ENCODE data around the gene CMTM4.
"Not testable (repeated sequence)": the region's sequence is repeated elsewhere in the genome, so short reads cannot be mapped to it uniquely, and the experiment has no call there.

Gene CMTM4

DNA sequence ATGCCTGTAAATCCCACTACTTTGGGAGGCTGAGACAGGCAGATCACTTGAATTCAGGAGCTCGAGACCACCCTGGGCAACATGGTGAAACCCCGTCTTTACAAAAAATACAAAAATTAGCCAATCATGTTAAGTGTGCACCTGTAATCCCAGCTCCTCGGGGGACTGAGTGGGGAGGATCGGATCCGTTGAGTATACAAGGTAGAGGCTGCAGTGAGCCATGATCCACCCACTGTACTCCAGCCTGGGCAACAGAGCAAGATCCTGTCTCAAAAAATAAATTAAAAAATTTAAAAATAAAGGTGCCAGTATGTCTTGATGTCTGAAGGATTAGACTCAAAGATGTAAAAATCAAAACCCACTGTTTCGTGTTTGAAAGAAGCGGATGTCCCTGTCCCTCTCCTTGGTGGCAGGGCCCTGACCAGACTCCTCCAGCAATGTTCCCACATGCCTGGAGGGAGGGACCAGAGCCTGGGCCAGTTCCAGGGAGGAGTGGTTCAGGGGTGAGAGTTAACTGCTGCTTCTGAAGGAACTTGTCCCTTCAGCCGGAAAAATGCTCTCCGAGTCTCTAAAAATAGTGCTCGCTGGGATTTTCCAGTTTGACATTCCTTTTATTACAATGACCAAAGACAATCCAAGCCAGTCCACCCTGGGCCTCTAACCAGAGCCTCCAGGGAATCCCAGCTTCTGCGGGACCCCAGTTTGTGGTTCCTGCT is 9.4 kb upstream of the CMTM4 start:
- DNase-seq (ENCODE audit: low read depth in 2 of 2), result no peak

GRCh38 chr16:66703406-66704215 is 7.1 kb upstream of the CMTM4 start:
- no peak for DNase-seq (ENCODE audit: low read depth in 2 of 2)

- DNase-seq (ENCODE audit: low read depth in 2 of 2), result no peak
Observed at GRCh38 chr16:66701516-66701915, 5.0 kb upstream of the CMTM4 start.

DNA sequence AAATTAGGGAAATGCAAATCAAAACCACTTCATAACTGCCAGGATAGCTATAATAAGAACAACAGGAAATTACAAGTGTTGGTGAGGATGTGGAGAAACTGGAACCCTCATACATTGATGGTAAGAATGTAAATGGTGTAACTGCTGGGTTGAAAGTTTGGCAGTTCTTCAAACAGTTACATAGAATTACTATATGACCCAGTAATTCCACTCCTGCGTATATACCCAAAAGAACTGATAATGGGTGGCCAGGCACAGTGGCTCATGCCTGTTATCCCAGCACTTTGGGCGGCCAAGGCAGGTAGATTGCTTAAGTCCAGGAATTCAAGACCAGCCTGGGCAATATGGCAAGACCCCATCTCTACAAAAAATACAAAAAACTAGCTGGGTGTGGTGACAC is 4.5 kb upstream of the CMTM4 start:
- no peak for DNase-seq (ENCODE audit: low read depth in 2 of 2)

- DNase-seq (ENCODE audit: low read depth in 2 of 2), result no peak
Observed at GRCh38 chr16:66699898-66700297, 3.4 kb upstream of the CMTM4 start.

GRCh38 chr16:66698046-66698445 is 1.5 kb upstream of the CMTM4 start:
- no peak for DNase-seq (ENCODE audit: low read depth in 2 of 2)

DNA sequence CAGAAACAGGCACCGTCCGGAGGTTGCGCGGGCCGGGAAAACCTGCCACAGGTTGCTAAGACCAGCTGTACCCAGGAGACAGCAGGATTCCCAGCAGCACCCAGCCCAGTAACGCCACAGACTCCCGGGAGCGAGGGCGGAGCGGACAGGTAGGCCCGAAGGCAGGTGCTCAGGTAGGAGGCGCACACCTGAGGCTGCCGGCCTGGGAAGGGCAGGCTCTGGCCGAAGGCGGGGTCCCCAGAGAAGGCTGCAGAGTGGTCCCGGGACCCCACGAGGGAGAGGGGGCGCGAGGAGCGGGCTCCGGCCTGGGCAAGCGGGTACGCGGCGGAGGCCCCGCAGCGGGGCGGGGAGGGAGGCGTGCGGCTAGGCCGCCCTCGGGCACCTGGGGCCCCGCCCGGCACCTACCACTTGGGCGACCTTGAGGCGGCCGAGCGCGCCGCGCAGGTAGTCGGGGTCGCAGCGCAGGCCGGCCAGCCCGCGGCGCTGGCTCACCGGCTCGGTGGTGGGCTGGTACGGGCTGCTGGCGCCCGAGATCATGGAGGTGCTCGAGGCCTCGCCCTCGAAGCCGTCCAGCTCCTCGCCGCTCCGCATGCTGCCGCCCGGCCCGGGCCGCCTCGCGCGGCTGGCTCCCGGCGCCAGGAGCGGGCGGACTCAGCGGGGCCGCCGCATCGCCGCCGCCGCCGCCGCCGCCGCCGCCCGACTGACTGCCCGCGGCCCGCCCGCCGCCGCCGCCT is 441 bp downstream of the CMTM4 start:
- no peak for DNase-seq (ENCODE audit: low read depth in 2 of 2)

DNA sequence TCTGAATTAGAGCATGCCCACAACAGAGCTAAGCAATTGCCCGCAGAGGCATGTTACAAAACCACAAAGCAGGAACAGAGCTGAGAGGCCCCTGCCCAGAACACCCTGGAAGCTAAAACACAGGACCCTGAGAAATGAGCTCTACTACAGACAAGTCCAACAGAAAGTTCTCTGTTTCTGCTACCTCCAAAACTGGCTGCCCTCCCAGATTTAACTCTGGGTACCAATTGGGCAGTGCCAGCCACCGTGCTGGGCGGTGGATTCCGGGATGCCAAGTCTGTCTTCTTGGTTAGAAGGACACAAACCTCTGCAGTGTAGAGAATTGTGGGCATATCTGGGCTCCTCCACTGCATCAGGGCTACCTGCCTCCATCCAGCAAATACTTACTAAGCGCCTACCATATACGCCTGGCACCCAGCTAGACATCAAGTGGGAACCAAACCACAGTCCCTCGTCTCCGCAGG is 1.0 kb downstream of the CMTM4 start:
- DNase-seq (ENCODE audit: low read depth in 2 of 2), result no peak

GRCh38 chr16:66693149-66693548 is 3.4 kb downstream of the CMTM4 start:
- DNase-seq (ENCODE audit: low read depth in 2 of 2), result no peak

DNA sequence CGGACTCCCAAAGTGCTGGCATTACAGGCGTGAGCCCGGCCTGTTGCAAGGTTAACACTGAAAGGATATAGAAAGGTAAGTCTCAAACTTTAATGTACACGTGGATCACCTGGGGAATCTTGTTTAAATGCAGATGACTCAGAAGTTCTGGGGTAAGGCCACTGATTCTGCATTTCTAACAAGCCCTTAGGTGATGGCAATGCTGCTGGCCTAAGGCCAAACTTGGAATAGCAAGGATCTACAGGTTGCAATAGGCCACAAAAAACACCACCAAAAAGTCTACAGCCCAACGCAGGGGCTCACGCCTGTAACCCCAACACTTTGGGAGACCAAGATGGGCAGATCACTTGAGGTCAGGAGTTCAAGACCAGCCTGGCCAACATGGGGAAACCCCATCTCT is 4.2 kb downstream of the CMTM4 start:
- no peak for DNase-seq (ENCODE audit: low read depth in 2 of 2)

DNA sequence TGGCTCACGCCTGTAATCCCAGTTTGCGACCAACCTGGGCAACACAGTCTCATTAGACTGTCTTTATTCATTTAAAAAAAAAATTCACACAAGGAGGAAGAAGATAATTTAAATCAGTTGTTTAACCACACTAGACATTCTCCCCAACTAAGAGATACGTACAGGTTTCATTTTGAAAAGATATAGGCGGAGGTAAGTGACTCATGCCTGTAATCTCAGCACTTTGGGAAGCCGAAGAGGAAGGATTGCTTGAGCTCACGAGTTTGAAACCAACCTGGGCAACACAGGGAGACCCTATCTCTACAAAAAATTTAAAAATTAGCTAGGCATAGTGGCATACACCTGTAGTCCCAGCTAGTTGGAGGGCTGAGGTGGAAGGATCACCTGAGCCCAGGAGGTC is 5.3 kb downstream of the CMTM4 start:
- no peak for DNase-seq (ENCODE audit: low read depth in 2 of 2)

GRCh38 chr16:66690106-66690847 is 6.3 kb downstream of the CMTM4 start:
- no peak for DNase-seq (ENCODE audit: low read depth in 2 of 2)

DNA sequence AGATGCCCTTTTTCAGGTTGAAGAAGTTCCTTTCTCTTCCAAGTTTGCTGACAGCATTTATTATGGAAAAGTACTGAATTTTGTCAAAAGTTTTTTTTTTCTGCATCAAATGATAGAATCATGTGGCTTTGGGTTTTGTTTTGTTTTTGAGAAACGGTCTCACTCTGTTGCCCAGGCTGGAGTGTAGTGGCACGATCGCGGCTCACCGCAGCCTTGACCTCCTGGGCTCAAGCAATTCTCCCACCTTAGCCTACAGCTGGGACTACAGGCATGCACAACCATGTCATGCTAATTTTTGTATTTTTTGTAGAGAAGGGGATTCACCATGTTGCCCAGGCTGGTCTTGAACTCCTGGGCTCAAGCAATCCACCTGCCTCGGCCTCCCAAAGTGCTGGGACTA is 7.3 kb downstream of the CMTM4 start:
- DNase-seq (ENCODE audit: low read depth in 2 of 2), result no peak

GRCh38 chr16:66687906-66688625 is 8.5 kb downstream of the CMTM4 start:
- DNase-seq (ENCODE audit: low read depth in 2 of 2), result no peak

DNA sequence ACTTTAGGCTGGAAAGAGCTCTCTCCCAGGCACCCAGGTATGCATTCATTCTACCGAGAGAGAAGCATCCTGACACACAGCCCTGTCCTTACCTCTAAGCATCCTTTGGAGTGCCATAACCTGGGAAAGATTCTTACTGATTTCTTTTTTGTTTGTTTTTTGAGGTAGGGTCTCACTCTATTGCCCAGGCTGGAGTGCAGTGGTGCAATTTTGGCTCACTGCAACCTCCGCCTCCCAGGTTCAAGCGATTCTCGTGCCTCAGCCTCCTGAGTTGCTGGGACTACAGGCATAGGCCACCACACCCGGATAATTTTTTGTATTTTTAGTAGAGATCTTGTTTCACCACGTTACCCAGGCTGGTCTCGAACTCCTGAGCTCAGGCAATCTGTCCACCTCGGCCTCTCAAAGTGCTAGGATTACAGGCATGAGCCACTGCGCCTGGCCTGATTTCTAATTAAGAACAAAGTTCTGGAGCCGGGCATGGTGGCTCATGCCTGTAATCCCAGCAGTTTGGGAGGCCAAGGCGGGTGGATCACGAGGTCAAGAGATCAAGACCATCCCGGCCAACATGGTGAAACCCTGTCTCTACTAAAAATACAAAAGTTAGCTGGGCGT is 10.9 kb downstream of the CMTM4 start:
- DNase-seq (ENCODE audit: low read depth in 2 of 2), result not testable (repeated sequence)

- no peak for DNase-seq (ENCODE audit: low read depth in 2 of 2)
Observed at GRCh38 chr16:66682271-66682670, 14.3 kb downstream of the CMTM4 start.

DNA sequence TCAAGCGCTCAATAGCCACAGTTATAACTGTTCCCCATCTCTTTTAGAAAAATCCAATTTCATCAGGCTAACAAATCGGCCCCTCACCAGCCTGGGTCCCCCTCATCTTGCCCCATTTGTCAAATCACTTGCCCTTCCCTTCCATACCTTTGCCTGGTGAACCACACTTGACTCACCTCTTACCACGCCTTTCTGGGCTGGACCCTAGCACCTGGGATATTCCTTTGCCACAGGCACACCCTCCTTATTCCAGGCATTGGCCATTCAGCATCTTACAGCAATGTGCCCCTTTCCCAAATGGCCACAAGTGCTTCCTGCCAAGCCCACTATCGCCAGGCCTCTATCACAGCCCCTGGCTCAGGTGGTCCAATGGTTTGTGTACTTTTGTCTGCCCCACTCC is 14.9 kb downstream of the CMTM4 start:
- no peak for DNase-seq (ENCODE audit: low read depth in 2 of 2)

- no peak for DNase-seq (ENCODE audit: low read depth in 2 of 2)
Observed at GRCh38 chr16:66678337-66678736, 18.2 kb downstream of the CMTM4 start.

DNA sequence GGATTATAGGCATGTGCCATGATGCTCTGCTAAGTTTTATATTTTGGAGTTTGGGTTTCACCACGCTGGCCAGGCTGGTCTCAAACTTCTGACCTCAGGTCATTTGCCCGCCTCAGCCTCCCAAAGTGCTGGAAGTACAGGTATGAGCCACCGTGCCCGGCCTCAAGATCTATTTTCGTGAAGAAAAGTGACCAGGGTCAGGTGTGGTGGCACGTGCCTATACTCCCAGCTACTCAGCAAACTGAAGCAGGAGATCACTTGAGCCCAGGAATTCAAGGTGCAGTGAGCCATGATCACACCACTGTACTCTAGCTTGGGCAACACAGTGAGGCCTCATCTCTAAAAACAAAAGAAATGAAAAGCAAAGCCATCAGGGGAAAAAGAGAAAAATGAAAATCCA is 18.7 kb downstream of the CMTM4 start:
- no peak for DNase-seq (ENCODE audit: low read depth in 2 of 2)

- no peak for DNase-seq (ENCODE audit: low read depth in 2 of 2)
Observed at GRCh38 chr16:66677179-66677578, 19.4 kb downstream of the CMTM4 start.

DNA sequence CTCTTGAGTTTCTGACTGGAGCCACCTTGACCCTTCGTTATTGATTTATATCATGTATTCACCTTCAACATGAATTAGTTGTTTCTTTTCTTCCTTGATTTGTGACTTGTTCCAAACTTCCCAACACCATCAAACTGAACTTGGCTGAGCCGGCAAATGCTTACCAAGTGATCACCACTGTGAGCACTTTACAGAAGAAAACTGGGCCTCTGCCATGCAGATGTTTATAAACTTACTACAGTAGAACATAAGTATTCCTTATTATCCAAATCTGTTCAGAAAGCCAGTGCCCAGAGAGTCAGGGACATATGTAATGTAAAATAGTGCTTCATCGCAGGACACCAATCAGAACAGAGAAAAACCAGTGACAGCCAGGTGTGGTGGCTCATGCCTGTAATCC is 19.9 kb downstream of the CMTM4 start:
- DNase-seq (ENCODE audit: low read depth in 2 of 2), result no peak
